K562 (cell line): ENCODE results near the gene METTL25B. TPM values are rescaled to one million over a fixed set of nuclear protein-coding genes. Genes with fewer than 3 reads are reported as not detected.

Experiments
- CHD2 ChIP-seq: IDR thresholded peaks from 2 replicates; pipeline ENCODE4 v1.6.1; 2011; ENCODE audit warnings: low read depth, low read length
- CTBP1 ChIP-seq: fragments of 450-650 bp; IDR thresholded peaks from 2 replicates; pipeline ENCODE4 v1.6.1; 2016; ENCODE audit warnings: borderline replicate concordance
- DMBX1 ChIP-seq: fragments of 250-450 bp; sonication (Bioruptor Pico); IDR thresholded peaks from 2 replicates; pipeline ENCODE4 v1.8.0; 2022; ENCODE audit warnings: inconsistent platforms, mild to moderate bottlenecking, moderate library complexity, borderline replicate concordance
- HDAC2 ChIP-seq: fragments of 450-650 bp; IDR thresholded peaks from 2 replicates; pipeline ENCODE4 v1.6.1; 2016; ENCODE audit warnings: mild to moderate bottlenecking
- HEY1 ChIP-seq: fragments of 250-450 bp; sonication (Bioruptor Pico); IDR thresholded peaks from 2 replicates; pipeline ENCODE4 v1.5.0; 2020; ENCODE audit warnings: mild to moderate bottlenecking, moderate library complexity, borderline replicate concordance
- JUND ChIP-seq, 2 experiments: IDR thresholded peaks; 2 replicates in 1 of 2; 3 replicates in 1 of 2; pipeline ENCODE4 v1.6.1; 2011; ENCODE audit warnings: borderline replicate concordance in 2 of 2, low read depth in 2 of 2, low read length in 2 of 2, improper control_type of control experiment in 1 of 2, missing biosample characterization in 1 of 2, missing genetic modification characterization in 1 of 2, missing genetic modification reagents in 1 of 2
- NBN ChIP-seq: fragments of 450-650 bp; IDR thresholded peaks from 2 replicates; pipeline ENCODE4 v1.6.1; 2016; ENCODE audit warnings: low read depth, mild to moderate bottlenecking
- NR4A1 ChIP-seq, 2 experiments: fragments of 250-450 bp in 1 of 2; fragments of 450-650 bp in 1 of 2; sonication (Bioruptor Pico) in 1 of 2; IDR thresholded peaks; 2 replicates each; pipeline versions ENCODE4 v1.4.0 to v1.6.1; 2016 to 2020; ENCODE audit warnings: mild to moderate bottlenecking in 2 of 2, missing compliant biosample characterization in 1 of 2, missing genetic modification characterization in 1 of 2, moderate library complexity in 1 of 2
- NRF1 ChIP-seq, 2 experiments: fragments of 450-650 bp; IDR thresholded peaks in 1 of 2; conservative IDR thresholded peaks in 1 of 2; 2 replicates each; pipeline ENCODE4 v1.6.1; 2014; ENCODE audit warnings: mild to moderate bottlenecking in 2 of 2
- SAFB ChIP-seq: fragments of 200-400 bp; formaldehyde crosslinking; IDR thresholded peaks from 2 replicates; pipeline ENCODE4 v1.6.1; 2017; ENCODE audit warnings: low read depth, low read length, borderline replicate concordance
- SFPQ ChIP-seq: fragments of 200-400 bp; formaldehyde crosslinking; IDR thresholded peaks from 2 replicates; pipeline ENCODE4 v1.6.1; 2017; ENCODE audit warnings: mild to moderate bottlenecking, low read depth, low read length, moderate library complexity
- TOE1 ChIP-seq, 2 experiments: fragments of 450-650 bp in 1 of 2; sonication (generic) in 1 of 2; formaldehyde crosslinking in 1 of 2; IDR thresholded peaks; 2 replicates each; pipeline versions ENCODE4 v1.7.1 to v1.8.0; 2016 to 2022; ENCODE audit warnings: borderline replicate concordance in 2 of 2, mild to moderate bottlenecking in 2 of 2, antibody characterized with exemption in 1 of 2, inconsistent platforms in 1 of 2, low read depth in 1 of 2, missing genetic modification reagents in 1 of 2, moderate library complexity in 1 of 2
- ZNF280B ChIP-seq: fragments of 250-450 bp; sonication (Bioruptor Pico); IDR thresholded peaks from 2 replicates; pipeline ENCODE4 v1.5.1; 2021; ENCODE audit warnings: mild to moderate bottlenecking
- polyA plus RNA-seq, 8 experiments: library from polyadenylated mRNA; depleted of rRNA in 4 of 8; stranded (reverse) in 5 of 8; unstranded in 3 of 8; fragments of >200 nt; fragmentation: Nextera tagmentation in 2 of 8; fragmentation: Illumina TruSeq in 1 of 8; extraction: Ambion mirVana in 2 of 8; extraction: Trizol in 1 of 8; gene quantifications; 2 replicates each; pipeline versions ENCODE4 v1.2.1 to v1.2.3, GENCODE V29; 2011 to 2014; ENCODE audit warnings: inconsistent platforms in 1 of 8, missing spikeins in 1 of 8
- total RNA-seq, 7 experiments: library from RNA; depleted of rRNA in 6 of 7; stranded (reverse); fragments of >200 nt in 6 of 7; fragmentation: Illumina TruSeq in 2 of 7; extraction: Trizol in 2 of 7; gene quantifications; 2 replicates each; pipeline versions ENCODE4 v1.2.1 to v1.2.3, GENCODE V29; 2011 to 2021; ENCODE audit warnings: low replicate concordance in 1 of 7

The METTL25B gene
- total and polyA plus RNA-seq, 9 of the 15 experiments (the other 6 are each of a cell fraction or from before 2014, with no cell fraction given) = 7.7 to 48.3 (median 33.1) TPM

- no peak for TF ChIP-seq JUND (IDR thresholded peaks at IDR 0.05; ENCODE audit: borderline replicate concordance, low read depth, low read length)
- no peak for TF ChIP-seq JUND (tag; IDR thresholded peaks at IDR 0.05; ENCODE audit: borderline replicate concordance, low read depth, low read length)
- no peak for TF ChIP-seq HEY1 (CRISPR knock-in tag)
- TF ChIP-seq NR4A1 (CRISPR knock-in tag; IDR thresholded peaks at IDR 0.05) = no peak
- TF ChIP-seq NR4A1 (tag; IDR thresholded peaks at IDR 0.05) = no peak
- TF ChIP-seq HDAC2 = peak; percentile 62; the same call in 1 of the 2 replicates
- no peak for TF ChIP-seq NRF1 (conservative IDR thresholded peaks at IDR 0.05 in 1 of 2, IDR thresholded peaks at IDR 0.05 in 1 of 2)
- TF ChIP-seq SAFB = no peak
- no peak for TF ChIP-seq ZNF280B (CRISPR knock-in tag)
- no peak for TF ChIP-seq SFPQ
- TF ChIP-seq NBN = peak; percentile 72; the same call in 1 of the 2 replicates
- peak; percentile 42; the same call in 1 of the 2 replicates for TF ChIP-seq CHD2
- 0 out of 2 replicates have a peak, but pooled peaks have one; percentile 12 for TF ChIP-seq CTBP1
- no peak for TF ChIP-seq DMBX1 (CRISPR knock-in tag)
- TF ChIP-seq TOE1 (IDR thresholded peaks at IDR 0.05; ENCODE audit: borderline replicate concordance) = no peak
- no peak for TF ChIP-seq TOE1 (CRISPR knock-in tag; IDR thresholded peaks at IDR 0.05; ENCODE audit: borderline replicate concordance, low read depth)
Observed at GRCh38 chr1:156692925-156693847, 35.1 kb upstream of the METTL25B start (continued).
